Keratinocyte (primary cell): ENCODE results near the gene INVS. TPM values are rescaled to one million over a fixed set of nuclear protein-coding genes. Genes with fewer than 3 reads are reported as not detected.
"Not testable (repeated sequence)": the region's sequence is repeated elsewhere in the genome, so short reads cannot be mapped to it uniquely, and the experiment has no call there.

ENCODE experiments used
- DNase-seq: peaks from one replicate; pipeline ENCODE4 v3.0.0-alpha.2; 2011; ENCODE audit warnings: low read depth, missing footprints, low spot score
- FAIRE-seq: peaks from 2 replicates; lab custom pipeline; 2011; peaks lifted over from hg19 to GRCh38; lab: Jason Lieb, UNC
- H2AFZ ChIP-seq: 2 replicates; pipeline ENCODE4 v1.6.0; 2012; ENCODE audit warnings: low read length, control low read depth, inconsistent platforms; ENCODE audit not compliant: control insufficient read depth
- H3K27ac ChIP-seq: 2 replicates; pipeline ENCODE4 v1.5.1; 2011; ENCODE audit warnings: low read length; ENCODE audit not compliant: control insufficient read depth, insufficient read depth
- H3K27me3 ChIP-seq: 3 replicates; pipeline ENCODE4 v1.6.0; 2011; ENCODE audit warnings: low read length; ENCODE audit not compliant: control insufficient read depth, insufficient read depth; ENCODE audit errors: extremely low read depth
- H3K36me3 ChIP-seq, 2 experiments: 2 replicates in 1 of 2; 3 replicates in 1 of 2; pipeline ENCODE4 v1.5.1; 2011; ENCODE audit warnings: low read length in 2 of 2, mild to moderate bottlenecking in 1 of 2; ENCODE audit not compliant: control insufficient read depth in 2 of 2, insufficient read depth in 2 of 2; ENCODE audit errors: extremely low read depth in 1 of 2
- H3K4me1 ChIP-seq: 3 replicates; pipeline ENCODE4 v1.5.1; 2011; ENCODE audit warnings: low read length; ENCODE audit not compliant: control insufficient read depth, insufficient read depth; ENCODE audit errors: extremely low read depth
- H3K4me2 ChIP-seq: 3 replicates; pipeline ENCODE4 v1.6.0; 2011; ENCODE audit warnings: low read depth, low read length; ENCODE audit not compliant: control insufficient read depth, insufficient read depth; ENCODE audit errors: extremely low read depth
- H3K4me3 ChIP-seq, 3 experiments: fragments of 200-600 bp in 1 of 3; sonication (generic) in 1 of 3; 2 replicates in 2 of 3; 3 replicates in 1 of 3; pipeline ENCODE4 v1.5.1; 2011 to 2016; ENCODE audit warnings: low read length in 3 of 3, mild to moderate bottlenecking in 3 of 3, control low read depth in 2 of 3, inconsistent platforms in 1 of 3, low read depth in 1 of 3, mixed read lengths in 1 of 3, mixed run types in 1 of 3, moderate library complexity in 1 of 3; ENCODE audit not compliant: control insufficient read depth in 2 of 3, insufficient read depth in 2 of 3; ENCODE audit errors: extremely low read depth in 1 of 3
- H3K79me2 ChIP-seq: 2 replicates; pipeline ENCODE4 v1.6.0; 2012; ENCODE audit warnings: low read length; ENCODE audit not compliant: control insufficient read depth, insufficient read depth
- H3K9ac ChIP-seq: 3 replicates; pipeline ENCODE4 v1.6.0; 2011; ENCODE audit warnings: low read length; ENCODE audit not compliant: control insufficient read depth, insufficient read depth; ENCODE audit errors: extremely low read depth
- H3K9me1 ChIP-seq: 3 replicates; pipeline ENCODE4 v1.6.0; 2011; ENCODE audit warnings: low read length; ENCODE audit not compliant: control insufficient read depth, insufficient read depth; ENCODE audit errors: extremely low read depth
- H3K9me3 ChIP-seq: 2 replicates; pipeline ENCODE4 v1.5.1; 2012; ENCODE audit warnings: low read depth, low read length; ENCODE audit not compliant: control insufficient read depth
- H4K20me1 ChIP-seq: 3 replicates; pipeline ENCODE4 v1.6.0; 2011; ENCODE audit warnings: low read length; ENCODE audit not compliant: control insufficient read depth, insufficient read depth; ENCODE audit errors: extremely low read depth
- EZH2 ChIP-seq: IDR thresholded peaks from one replicate; pipeline ENCODE4 v1.6.1; 2012; ENCODE audit warnings: inconsistent platforms, mild to moderate bottlenecking, low read length, moderate library complexity
- dilution Hi-C: fragments of 300-500 bp; cut with MboI; formaldehyde crosslinking; loops from one replicate; pipeline ENCODE4 v1.7.0; 2020; ENCODE audit warnings: low sequenced_read_pairs; ENCODE audit not compliant: extremely low pct_ligation_motif_present
- polyA plus RNA-seq, 5 experiments: library from polyadenylated mRNA; depleted of rRNA in 3 of 5; stranded (reverse) in 3 of 5; stranded (forward) in 1 of 5; unstranded in 1 of 5; fragments of >200 nt; gene quantifications; 1 replicate in 1 of 5; 2 replicates in 3 of 5; 3 replicates in 1 of 5; pipeline versions ENCODE4 v1.2.1 to v1.2.3, GENCODE V29; 2011 to 2012; ENCODE audit warnings: missing spikeins in 2 of 5, low read depth in 1 of 5, low replicate concordance in 1 of 5
- TF ChIP-seq, protein P1 (sequence below), 3 experiments: IDR thresholded peaks in 1 of 3; conservative IDR thresholded peaks in 1 of 3; optimal IDR thresholded peaks in 1 of 3; 2 replicates in 2 of 3; 3 replicates in 1 of 3; pipeline versions ENCODE3 to v1.5.1; 2011; ENCODE audit warnings: low read length in 3 of 3, mild to moderate bottlenecking in 3 of 3, moderate library complexity in 2 of 3, control low read depth in 1 of 3, inconsistent platforms in 1 of 3; ENCODE audit not compliant: insufficient read depth in 2 of 3; ENCODE audit errors: extremely low read depth in 1 of 3

The INVS gene
- polyA plus RNA-seq, 1 donor (not counting 4 experiments of a cell fraction or from before 2014, with no cell fraction given), result 21.1 TPM

DNA sequence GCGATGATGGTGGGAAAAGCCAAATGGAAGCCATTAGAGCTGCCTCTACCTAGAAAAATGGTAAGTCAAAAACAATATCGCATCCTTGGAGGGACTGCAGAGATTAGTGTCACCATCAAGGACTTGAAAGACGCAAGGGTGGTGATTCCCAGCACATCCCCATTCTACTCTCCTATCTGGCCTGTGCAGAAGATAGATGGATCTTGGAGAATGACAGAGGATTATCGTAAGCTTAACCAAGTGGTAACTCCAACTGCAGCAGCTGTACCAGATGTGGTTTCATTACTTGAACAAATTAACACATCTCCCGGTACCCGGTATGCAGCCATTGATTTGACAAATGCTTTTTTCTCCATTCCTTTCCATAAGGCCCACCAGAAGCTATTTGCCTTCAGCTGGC, 24.1 kb upstream of the INVS start:
- Histone ChIP-seq H3K4me3 (no peak overlapping the region), H3K36me3 (peaks cover 0 to 2% of the 10 kb centered on the region in 2 experiments), H3K27ac (no peak overlapping the region), H3K9me1 (no peaks in the 10 kb centered on the region), H3K27me3 (no peaks in the 10 kb centered on the region), H3K4me1 (peaks cover 5% of the 10 kb centered on the region), H3K9ac (no peak overlapping the region), H2AFZ (no peak overlapping the region), H4K20me1 (peaks cover 9% of the 10 kb centered on the region), H3K9me3 (no peaks in the 10 kb centered on the region), H3K4me2 (no peak overlapping the region), H3K79me2 (peaks cover 43% of the 10 kb centered on the region)
- TF ChIP-seq, protein P1, sequence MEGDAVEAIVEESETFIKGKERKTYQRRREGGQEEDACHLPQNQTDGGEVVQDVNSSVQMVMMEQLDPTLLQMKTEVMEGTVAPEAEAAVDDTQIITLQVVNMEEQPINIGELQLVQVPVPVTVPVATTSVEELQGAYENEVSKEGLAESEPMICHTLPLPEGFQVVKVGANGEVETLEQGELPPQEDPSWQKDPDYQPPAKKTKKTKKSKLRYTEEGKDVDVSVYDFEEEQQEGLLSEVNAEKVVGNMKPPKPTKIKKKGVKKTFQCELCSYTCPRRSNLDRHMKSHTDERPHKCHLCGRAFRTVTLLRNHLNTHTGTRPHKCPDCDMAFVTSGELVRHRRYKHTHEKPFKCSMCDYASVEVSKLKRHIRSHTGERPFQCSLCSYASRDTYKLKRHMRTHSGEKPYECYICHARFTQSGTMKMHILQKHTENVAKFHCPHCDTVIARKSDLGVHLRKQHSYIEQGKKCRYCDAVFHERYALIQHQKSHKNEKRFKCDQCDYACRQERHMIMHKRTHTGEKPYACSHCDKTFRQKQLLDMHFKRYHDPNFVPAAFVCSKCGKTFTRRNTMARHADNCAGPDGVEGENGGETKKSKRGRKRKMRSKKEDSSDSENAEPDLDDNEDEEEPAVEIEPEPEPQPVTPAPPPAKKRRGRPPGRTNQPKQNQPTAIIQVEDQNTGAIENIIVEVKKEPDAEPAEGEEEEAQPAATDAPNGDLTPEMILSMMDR (optimal IDR thresholded peaks at IDR 0.05 in 1 of 3, IDR thresholded peaks at IDR 0.05 in 1 of 3, conservative IDR thresholded peaks at IDR 0.05 in 1 of 3; ENCODE audit: extremely low read depth in 1 of 3, insufficient read depth in 2 of 3, low read length in 3 of 3), result no peak
- TF ChIP-seq EZH2, result no peak
- FAIRE-seq (no peak), DNase-seq (no peak)
- dilution Hi-C loops, result no loop called here

DNA sequence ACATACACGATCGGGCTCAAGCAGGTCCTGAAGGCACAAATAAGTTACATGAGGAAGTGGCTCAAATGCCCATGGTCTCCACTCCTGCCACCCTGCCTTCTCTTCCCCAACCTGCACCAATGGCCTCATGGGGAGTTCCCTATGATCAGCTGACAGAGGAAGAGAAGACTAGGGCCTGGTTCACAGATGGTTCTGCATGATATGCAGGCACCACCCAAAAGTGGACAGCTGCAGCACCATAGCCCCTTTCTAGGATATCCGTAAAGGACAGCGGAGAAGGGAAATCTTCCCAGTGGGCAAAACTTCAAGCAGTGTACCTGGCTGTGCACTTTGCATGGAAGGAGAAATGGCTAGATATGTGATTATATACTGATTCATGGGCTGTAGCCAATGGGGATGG, 22.8 kb upstream of the INVS start:
- H2AFZ ChIP-seq, H3K36me3 ChIP-seq, H3K4me2 ChIP-seq, H3K27me3 ChIP-seq, H3K9me1 ChIP-seq, DNase-seq, H3K9ac ChIP-seq, FAIRE-seq, H3K9me3 ChIP-seq, dilution Hi-C loops, H3K4me3 ChIP-seq, H3K27ac ChIP-seq, H3K4me1 ChIP-seq: not testable (repeated sequence)
- peaks cover 16% of the 10 kb centered on the region for H4K20me1 ChIP-seq
- peaks cover 48% of the 10 kb centered on the region for H3K79me2 ChIP-seq

DNA sequence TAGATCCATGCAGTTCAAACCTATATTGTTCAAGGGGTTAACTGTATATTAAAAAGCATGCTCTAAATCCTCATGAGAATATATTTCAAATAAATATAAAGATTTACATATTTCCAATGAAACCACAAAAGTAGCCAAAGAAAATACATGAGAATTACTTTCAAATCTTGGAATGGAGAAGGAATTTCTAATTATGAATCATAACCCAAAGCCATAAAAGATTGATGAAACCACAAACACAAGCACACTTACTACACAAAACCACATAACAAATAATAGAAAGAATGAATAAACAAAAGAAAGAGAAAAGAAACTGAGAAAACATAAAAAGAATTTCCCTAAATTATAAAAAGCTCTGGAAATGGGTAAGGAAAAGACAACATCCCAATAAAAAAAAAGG, 16.3 kb upstream of the INVS start:
- Histone ChIP-seq H3K4me1 (peaks cover 7% of the 10 kb centered on the region), H3K79me2 (peaks cover 66% of the 10 kb centered on the region), H3K27me3 (no peaks in the 10 kb centered on the region), H3K9ac (no peak overlapping the region), H2AFZ (no peak overlapping the region), H3K36me3 (peaks cover 0 to 2% of the 10 kb centered on the region in 2 experiments), H4K20me1 (peaks cover 52% of the 10 kb centered on the region), H3K4me2 (no peak overlapping the region), H3K9me3 (no peaks in the 10 kb centered on the region), H3K4me3 (no peak overlapping the region), H3K27ac (no peak overlapping the region), H3K9me1 (no peaks in the 10 kb centered on the region)
- TF ChIP-seq EZH2, result no peak
- TF ChIP-seq, protein P1 (optimal IDR thresholded peaks at IDR 0.05 in 1 of 3, IDR thresholded peaks at IDR 0.05 in 1 of 3, conservative IDR thresholded peaks at IDR 0.05 in 1 of 3; ENCODE audit: extremely low read depth in 1 of 3, insufficient read depth in 2 of 3, low read length in 3 of 3), result no peak
- dilution Hi-C loops, result no loop called here
- FAIRE-seq (no peak), DNase-seq (no peak)
